Measurements from ENCODE around the gene CNTNAP2. TPM values are rescaled to one million over a fixed set of nuclear protein-coding genes. Genes with fewer than 3 reads are reported as not detected.

The CNTNAP2 gene
- total and polyA plus RNA-seq, 2 of the 13 experiments (the other 11 are each of a cell fraction or from before 2014, with no cell fraction given) = 0.40 to 0.42 TPM

DNA sequence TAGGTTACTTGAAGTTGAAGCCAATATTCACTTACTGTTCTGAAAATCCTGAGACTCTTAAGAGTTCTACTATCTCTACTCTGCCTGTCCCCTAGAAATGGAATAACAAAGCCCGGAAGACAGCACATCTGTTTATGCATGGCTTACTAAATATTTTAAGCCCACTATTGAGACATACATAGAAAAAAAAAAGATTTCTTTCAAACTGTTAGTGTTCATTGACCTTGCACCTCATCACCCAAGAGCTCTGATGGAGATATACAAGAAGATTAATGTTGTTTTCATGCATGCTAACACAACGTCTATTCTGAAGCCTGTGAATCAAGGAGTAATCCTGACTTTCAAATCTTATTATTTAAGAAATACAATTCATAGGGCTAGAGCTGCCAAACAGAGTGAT is 1614.7 kb downstream of the CNTNAP2 start:
- in situ Hi-C loops (cut with HindIII; ENCODE audit: extremely low pct_ligation_motif_present, low pct_unique_long_range_greater_than_20kb) (no loop called here), intact Hi-C loops (cut with micrococcal nuclease; ENCODE audit: unreplicated experiment) (no loop called here)
- POLR2A ChIA-PET = no interaction called here
- Histone ChIP-seq H3K4me2 (ENCODE audit: low read depth, low read length) (no peak overlapping the region), H3K9ac (ENCODE audit: insufficient read depth, low read depth, low read length) (no peak overlapping the region), H3K9me3 (ENCODE audit: low read length) (peaks cover 34% of the 10 kb centered on the region), H3K27ac (ENCODE audit: extremely low read length, insufficient read depth, low read length) (no peak overlapping the region), H3K79me2 (ENCODE audit: insufficient read depth, low read length) (no peaks in the 10 kb centered on the region), H3K36me3 (replicated peaks in 1 of 2; ENCODE audit: control insufficient read depth in 1 of 2, insufficient read depth in 2 of 2, low read length in 2 of 2) (no peaks in the 10 kb centered on the region), H2AFZ (ENCODE audit: low read length) (no peak overlapping the region), H4K20me1 (ENCODE audit: insufficient read depth, low read length) (no peaks in the 10 kb centered on the region), H3K4me1 (ENCODE audit: insufficient read depth, low read length) (no peaks in the 10 kb centered on the region), H3K27me3 (ENCODE audit: control insufficient read depth in 1 of 2, insufficient read depth in 2 of 2, low read length in 2 of 2) (no peaks in the 10 kb centered on the region), H3K4me3 (replicated peaks in 1 of 3; ENCODE audit: insufficient read depth in 1 of 3, low read depth in 2 of 3, low read length in 3 of 3) (no peak overlapping the region)
- FAIRE-seq = no peak
- CTCF ChIA-PET (ENCODE audit: low intra/inter-chr PET ratio, low total read pairs) = no interaction called here
- WGBS (ENCODE audit: low lambda C conversion rate) = 0% methylated on average over 2 of the region's 2 CpGs
- DNase-seq (ENCODE audit: low spot score) = no peak
- no TSS peak for BruUV-seq (replicated peaks)
- no peak for ATAC-seq
- TF ChIP-seq, protein P1, sequence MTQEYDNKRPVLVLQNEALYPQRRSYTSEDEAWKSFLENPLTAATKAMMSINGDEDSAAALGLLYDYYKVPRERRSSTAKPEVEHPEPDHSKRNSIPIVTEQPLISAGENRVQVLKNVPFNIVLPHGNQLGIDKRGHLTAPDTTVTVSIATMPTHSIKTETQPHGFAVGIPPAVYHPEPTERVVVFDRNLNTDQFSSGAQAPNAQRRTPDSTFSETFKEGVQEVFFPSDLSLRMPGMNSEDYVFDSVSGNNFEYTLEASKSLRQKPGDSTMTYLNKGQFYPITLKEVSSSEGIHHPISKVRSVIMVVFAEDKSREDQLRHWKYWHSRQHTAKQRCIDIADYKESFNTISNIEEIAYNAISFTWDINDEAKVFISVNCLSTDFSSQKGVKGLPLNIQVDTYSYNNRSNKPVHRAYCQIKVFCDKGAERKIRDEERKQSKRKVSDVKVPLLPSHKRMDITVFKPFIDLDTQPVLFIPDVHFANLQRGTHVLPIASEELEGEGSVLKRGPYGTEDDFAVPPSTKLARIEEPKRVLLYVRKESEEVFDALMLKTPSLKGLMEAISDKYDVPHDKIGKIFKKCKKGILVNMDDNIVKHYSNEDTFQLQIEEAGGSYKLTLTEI (CRISPR knock-in tag; conservative IDR thresholded peaks at IDR 0.05) = no peak
- no peak for TF ChIP-seq HNRNPUL1 (IDR thresholded peaks at IDR 0.05; ENCODE audit: low read depth, low read length)
- TF ChIP-seq ZNF549 (CRISPR knock-in tag; IDR thresholded peaks at IDR 0.05) = no peak
- TF ChIP-seq, protein P2, sequence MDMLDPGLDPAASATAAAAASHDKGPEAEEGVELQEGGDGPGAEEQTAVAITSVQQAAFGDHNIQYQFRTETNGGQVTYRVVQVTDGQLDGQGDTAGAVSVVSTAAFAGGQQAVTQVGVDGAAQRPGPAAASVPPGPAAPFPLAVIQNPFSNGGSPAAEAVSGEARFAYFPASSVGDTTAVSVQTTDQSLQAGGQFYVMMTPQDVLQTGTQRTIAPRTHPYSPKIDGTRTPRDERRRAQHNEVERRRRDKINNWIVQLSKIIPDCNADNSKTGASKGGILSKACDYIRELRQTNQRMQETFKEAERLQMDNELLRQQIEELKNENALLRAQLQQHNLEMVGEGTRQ (IDR thresholded peaks at IDR 0.05; ENCODE audit: low read depth, low read length) = no peak
- TF ChIP-seq, protein P2 (CRISPR knock-in tag; IDR thresholded peaks at IDR 0.05; ENCODE audit: borderline replicate concordance) = no peak
- TF ChIP-seq ZNF17 (CRISPR knock-in tag; IDR thresholded peaks at IDR 0.05) = no peak
- TF ChIP-seq ZNF253 (CRISPR knock-in tag; IDR thresholded peaks at IDR 0.05; ENCODE audit: borderline replicate concordance) = no peak
- TF ChIP-seq, protein P3, sequence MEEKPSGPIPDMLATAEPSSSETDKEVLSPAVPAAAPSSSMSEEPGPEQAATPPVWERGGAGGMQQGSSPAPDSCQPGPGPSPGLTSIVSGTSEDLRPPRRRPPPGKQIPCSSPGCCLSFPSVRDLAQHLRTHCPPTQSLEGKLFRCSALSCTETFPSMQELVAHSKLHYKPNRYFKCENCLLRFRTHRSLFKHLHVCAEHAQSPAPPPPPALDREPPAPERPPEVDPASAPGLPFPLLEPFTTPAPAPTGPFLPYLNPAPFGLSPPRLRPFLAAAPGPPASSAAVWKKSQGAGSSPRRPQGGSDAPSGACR (CRISPR knock-in tag; IDR thresholded peaks at IDR 0.05) = no peak
- TF ChIP-seq, protein P4, sequence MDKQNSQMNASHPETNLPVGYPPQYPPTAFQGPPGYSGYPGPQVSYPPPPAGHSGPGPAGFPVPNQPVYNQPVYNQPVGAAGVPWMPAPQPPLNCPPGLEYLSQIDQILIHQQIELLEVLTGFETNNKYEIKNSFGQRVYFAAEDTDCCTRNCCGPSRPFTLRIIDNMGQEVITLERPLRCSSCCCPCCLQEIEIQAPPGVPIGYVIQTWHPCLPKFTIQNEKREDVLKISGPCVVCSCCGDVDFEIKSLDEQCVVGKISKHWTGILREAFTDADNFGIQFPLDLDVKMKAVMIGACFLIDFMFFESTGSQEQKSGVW (CRISPR knock-in tag; IDR thresholded peaks at IDR 0.05; ENCODE audit: borderline replicate concordance) = no peak
- TF ChIP-seq XRCC5 (optimal IDR thresholded peaks at IDR 0.05; ENCODE audit: low read length) = no peak
- TF ChIP-seq, protein P5, sequence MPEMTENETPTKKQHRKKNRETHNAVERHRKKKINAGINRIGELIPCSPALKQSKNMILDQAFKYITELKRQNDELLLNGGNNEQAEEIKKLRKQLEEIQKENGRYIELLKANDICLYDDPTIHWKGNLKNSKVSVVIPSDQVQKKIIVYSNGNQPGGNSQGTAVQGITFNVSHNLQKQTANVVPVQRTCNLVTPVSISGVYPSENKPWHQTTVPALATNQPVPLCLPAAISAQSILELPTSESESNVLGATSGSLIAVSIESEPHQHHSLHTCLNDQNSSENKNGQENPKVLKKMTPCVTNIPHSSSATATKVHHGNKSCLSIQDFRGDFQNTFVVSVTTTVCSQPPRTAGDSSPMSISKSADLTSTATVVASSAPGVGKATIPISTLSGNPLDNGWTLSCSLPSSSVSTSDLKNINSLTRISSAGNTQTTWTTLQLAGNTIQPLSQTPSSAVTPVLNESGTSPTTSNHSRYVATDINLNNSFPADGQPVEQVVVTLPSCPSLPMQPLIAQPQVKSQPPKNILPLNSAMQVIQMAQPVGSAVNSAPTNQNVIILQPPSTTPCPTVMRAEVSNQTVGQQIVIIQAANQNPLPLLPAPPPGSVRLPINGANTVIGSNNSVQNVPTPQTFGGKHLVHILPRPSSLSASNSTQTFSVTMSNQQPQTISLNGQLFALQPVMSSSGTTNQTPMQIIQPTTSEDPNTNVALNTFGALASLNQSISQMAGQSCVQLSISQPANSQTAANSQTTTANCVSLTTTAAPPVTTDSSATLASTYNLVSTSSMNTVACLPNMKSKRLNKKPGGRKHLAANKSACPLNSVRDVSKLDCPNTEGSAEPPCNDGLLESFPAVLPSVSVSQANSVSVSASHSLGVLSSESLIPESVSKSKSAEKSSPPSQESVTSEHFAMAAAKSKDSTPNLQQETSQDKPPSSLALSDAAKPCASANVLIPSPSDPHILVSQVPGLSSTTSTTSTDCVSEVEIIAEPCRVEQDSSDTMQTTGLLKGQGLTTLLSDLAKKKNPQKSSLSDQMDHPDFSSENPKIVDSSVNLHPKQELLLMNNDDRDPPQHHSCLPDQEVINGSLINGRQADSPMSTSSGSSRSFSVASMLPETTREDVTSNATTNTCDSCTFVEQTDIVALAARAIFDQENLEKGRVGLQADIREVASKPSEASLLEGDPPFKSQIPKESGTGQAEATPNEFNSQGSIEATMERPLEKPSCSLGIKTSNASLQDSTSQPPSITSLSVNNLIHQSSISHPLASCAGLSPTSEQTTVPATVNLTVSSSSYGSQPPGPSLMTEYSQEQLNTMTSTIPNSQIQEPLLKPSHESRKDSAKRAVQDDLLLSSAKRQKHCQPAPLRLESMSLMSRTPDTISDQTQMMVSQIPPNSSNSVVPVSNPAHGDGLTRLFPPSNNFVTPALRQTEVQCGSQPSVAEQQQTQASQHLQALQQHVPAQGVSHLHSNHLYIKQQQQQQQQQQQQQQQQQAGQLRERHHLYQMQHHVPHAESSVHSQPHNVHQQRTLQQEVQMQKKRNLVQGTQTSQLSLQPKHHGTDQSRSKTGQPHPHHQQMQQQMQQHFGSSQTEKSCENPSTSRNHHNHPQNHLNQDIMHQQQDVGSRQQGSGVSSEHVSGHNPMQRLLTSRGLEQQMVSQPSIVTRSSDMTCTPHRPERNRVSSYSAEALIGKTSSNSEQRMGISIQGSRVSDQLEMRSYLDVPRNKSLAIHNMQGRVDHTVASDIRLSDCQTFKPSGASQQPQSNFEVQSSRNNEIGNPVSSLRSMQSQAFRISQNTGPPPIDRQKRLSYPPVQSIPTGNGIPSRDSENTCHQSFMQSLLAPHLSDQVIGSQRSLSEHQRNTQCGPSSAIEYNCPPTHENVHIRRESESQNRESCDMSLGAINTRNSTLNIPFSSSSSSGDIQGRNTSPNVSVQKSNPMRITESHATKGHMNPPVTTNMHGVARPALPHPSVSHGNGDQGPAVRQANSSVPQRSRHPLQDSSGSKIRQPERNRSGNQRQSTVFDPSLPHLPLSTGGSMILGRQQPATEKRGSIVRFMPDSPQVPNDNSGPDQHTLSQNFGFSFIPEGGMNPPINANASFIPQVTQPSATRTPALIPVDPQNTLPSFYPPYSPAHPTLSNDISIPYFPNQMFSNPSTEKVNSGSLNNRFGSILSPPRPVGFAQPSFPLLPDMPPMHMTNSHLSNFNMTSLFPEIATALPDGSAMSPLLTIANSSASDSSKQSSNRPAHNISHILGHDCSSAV (CRISPR knock-in tag; IDR thresholded peaks at IDR 0.05; ENCODE audit: borderline replicate concordance) = no peak
